Measurements from ENCODE around the gene EPHA5. TPM values are rescaled to one million over a fixed set of nuclear protein-coding genes. Genes with fewer than 3 reads are reported as not detected.

The EPHA5 gene
- polyA plus RNA-seq, 3 donors, result 0.01 to 0.07 TPM; not detected in 1

GRCh38 chr4:65407483-65407882, 262.8 kb downstream of the EPHA5 start:
- H3K27ac ChIP-seq (ENCODE audit: low read depth, low read length), result no peak overlapping the region
- 82 to 96% (median 89%) methylated on average over 4 of the region's 4 CpGs for WGBS, 3 donors

- no peak overlapping the region for H3K27ac ChIP-seq (ENCODE audit: low read depth, low read length)
Measured at GRCh38 chr4:65401083-65401482, 269.2 kb downstream of the EPHA5 start.

GRCh38 chr4:65399084-65399483, 271.2 kb downstream of the EPHA5 start:
- 68 to 76% (median 74%) methylated on average over 4 of the region's 4 CpGs for WGBS, 3 donors
- H3K27ac ChIP-seq (ENCODE audit: low read depth, low read length), result no peak overlapping the region

GRCh38 chr4:65393078-65393477, 277.2 kb downstream of the EPHA5 start:
- 50 to 67% (median 57%) methylated on average over 1 of the region's 1 CpG for WGBS, 3 donors
- no peak overlapping the region for H3K27ac ChIP-seq (ENCODE audit: low read depth, low read length)

- 49 to 79% (median 76%) methylated on average over 2 of the region's 2 CpGs for WGBS, 3 donors
- H3K27ac ChIP-seq (ENCODE audit: low read depth, low read length), result no peak overlapping the region
Measured at GRCh38 chr4:65392488-65392887, 277.8 kb downstream of the EPHA5 start.

GRCh38 chr4:65391814-65392213, 278.5 kb downstream of the EPHA5 start:
- no peak overlapping the region for H3K27ac ChIP-seq (ENCODE audit: low read depth, low read length)
- 20 to 62% (median 48%) methylated on average over 2 of the region's 2 CpGs for WGBS, 3 donors

GRCh38 chr4:65391382-65391781, 278.9 kb downstream of the EPHA5 start:
- no peak overlapping the region for H3K27ac ChIP-seq (ENCODE audit: low read depth, low read length)
- 62 to 70% (median 67%) methylated on average over 1 of the region's 1 CpG for WGBS, 3 donors

GRCh38 chr4:65386927-65387326, 283.4 kb downstream of the EPHA5 start:
- WGBS, 3 donors, result 63 to 75% (median 74%) methylated on average over 5 of the region's 5 CpGs
- H3K27ac ChIP-seq (ENCODE audit: low read depth, low read length), result no peak overlapping the region

- WGBS, 3 donors, result 87 to 97% (median 87%) methylated on average over 6 of the region's 6 CpGs
Measured at GRCh38 chr4:65383589-65384305, 286.5 kb downstream of the EPHA5 start.

GRCh38 chr4:65381648-65382047, 288.6 kb downstream of the EPHA5 start:
- H3K27ac ChIP-seq (ENCODE audit: low read depth, low read length), result no peak overlapping the region
- 33 to 95% (median 51%) methylated on average over 1 of the region's 1 CpG for WGBS, 3 donors

More at GRCh38 chr4:65383589-65384305, 286.5 kb downstream of the EPHA5 start:
- no peak overlapping the region for H3K27ac ChIP-seq (ENCODE audit: low read depth, low read length)

- 81 to 92% (median 91%) methylated on average over 3 of the region's 3 CpGs for WGBS, 3 donors
- H3K27ac ChIP-seq (ENCODE audit: low read depth, low read length), result no peak overlapping the region
Measured at GRCh38 chr4:65370709-65371108, 299.6 kb downstream of the EPHA5 start.

- no peak overlapping the region for H3K27ac ChIP-seq (ENCODE audit: low read depth, low read length)
- WGBS, 3 donors, result 72 to 92% (median 90%) methylated on average over 1 of the region's 1 CpG
Measured at GRCh38 chr4:65367306-65367705, 303.0 kb downstream of the EPHA5 start.

GRCh38 chr4:65358914-65359313, 311.4 kb downstream of the EPHA5 start:
- WGBS, 3 donors, result 89 to 93% (median 89%) methylated on average over 2 of the region's 2 CpGs
- H3K27ac ChIP-seq (ENCODE audit: low read depth, low read length), result no peak overlapping the region

GRCh38 chr4:65353098-65353497, 317.2 kb downstream of the EPHA5 start:
- 78 to 85% (median 83%) methylated on average over 1 of the region's 1 CpG for WGBS, 3 donors
- no peak overlapping the region for H3K27ac ChIP-seq (ENCODE audit: low read depth, low read length)

GRCh38 chr4:65344278-65344825, 325.9 kb downstream of the EPHA5 start:
- 62 to 71% (median 67%) methylated on average over 4 of the region's 4 CpGs for whole genome bisulfite sequencing, 3 donors
- H3K27ac ChIP-seq (ENCODE audit: low read depth, low read length), result no peak overlapping the region

GRCh38 chr4:65343342-65343741, 326.9 kb downstream of the EPHA5 start:
- WGBS, 3 donors, result 71 to 82% (median 79%) methylated on average over 1 of the region's 1 CpG
- no peak overlapping the region for H3K27ac ChIP-seq (ENCODE audit: low read depth, low read length)

GRCh38 chr4:65341557-65341956, 328.7 kb downstream of the EPHA5 start:
- no peak overlapping the region for H3K27ac ChIP-seq (ENCODE audit: low read depth, low read length)

GRCh38 chr4:65340382-65341109, 329.7 kb downstream of the EPHA5 start:
- WGBS, 3 donors, result 69 to 75% (median 71%) methylated on average over 4 of the region's 4 CpGs
- H3K27ac ChIP-seq (ENCODE audit: low read depth, low read length), result no peak overlapping the region

- H3K27ac ChIP-seq (ENCODE audit: low read depth, low read length), result no peak overlapping the region
- WGBS, 3 donors, result 74 to 86% (median 77%) methylated on average over 1 of the region's 1 CpG
Measured at GRCh38 chr4:65337371-65337770, 332.9 kb downstream of the EPHA5 start.

- 72 to 76% (median 74%) methylated on average over 1 of the region's 1 CpG for WGBS, 3 donors
Measured at GRCh38 chr4:65336465-65336864, 333.8 kb downstream of the EPHA5 start.

More at GRCh38 chr4:65336465-65336864, 333.8 kb downstream of the EPHA5 start:
- H3K27ac ChIP-seq (ENCODE audit: low read depth, low read length), result no peak overlapping the region

Data from adipose tissue (tissue), 3 donors.